ENCODE measurements around the gene ATP2B1. TPM values are rescaled to one million over a fixed set of nuclear protein-coding genes. Genes with fewer than 3 reads are reported as not detected.

ATP2B1 gene
- polyA plus RNA-seq, 3 donors from 2014 or later = 15.6 to 29.5 (median 17.8) TPM

DNA sequence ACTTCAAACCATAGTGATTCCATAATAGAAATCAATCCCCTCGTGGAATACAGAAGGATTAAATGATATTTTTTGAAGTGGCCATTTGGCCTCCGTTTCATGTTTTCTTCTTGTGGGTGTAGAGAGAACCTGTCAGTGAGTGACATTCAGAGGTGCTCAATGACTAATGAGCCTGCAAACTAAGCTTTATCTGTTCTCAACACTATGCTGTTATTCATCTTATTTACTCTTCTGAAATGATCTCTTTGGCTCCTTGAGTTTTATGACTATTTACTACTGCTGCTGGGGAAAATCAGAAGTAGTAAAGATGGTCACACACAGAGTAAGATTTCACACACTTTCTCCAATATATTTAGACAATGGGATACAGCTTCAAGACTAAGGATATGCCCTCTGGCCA, 30.4 kb downstream of the ATP2B1 start:
- H3K36me3 Mint-ChIP-seq = peaks cover 3 to 16% (median 9%) of the 10 kb centered on the region in 3 donors
- DNase-seq = no peak
- peak overlapping the region in 4 of 6 donors; percentile 0 to 33 (median 27) for H3K27ac Mint-ChIP-seq
- H3K4me1 Mint-ChIP-seq = peaks cover 67 to 87% of the 10 kb centered on the region in 2 donors
- H3K4me3 Mint-ChIP-seq = no peak overlapping the region
- peaks cover 0 to 1% (median 0%) of the 10 kb centered on the region in 3 donors for H3K27me3 Mint-ChIP-seq (ENCODE audit: low read depth in 3 of 3)
- peaks cover 0 to 16% (median 8%) of the 10 kb centered on the region in 6 donors for H3K9me3 Mint-ChIP-seq

DNA sequence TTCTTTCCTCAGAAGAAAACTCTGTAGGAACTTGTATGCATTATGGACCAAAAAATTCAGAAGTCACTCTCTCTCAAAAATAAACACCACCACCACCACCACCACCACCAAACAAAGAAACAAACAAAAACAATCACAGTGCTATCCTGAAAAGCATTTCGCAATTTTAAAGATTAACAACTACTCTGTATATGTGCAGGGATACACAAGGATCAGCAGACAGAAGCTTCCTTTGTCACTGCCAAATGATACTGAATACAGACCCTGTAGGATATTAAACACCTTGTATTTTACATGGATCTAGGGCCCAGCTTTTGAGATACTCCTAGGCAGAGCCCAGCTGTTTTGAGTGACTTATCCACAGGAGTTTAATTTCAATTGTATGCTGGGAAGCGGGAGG, 31.7 kb downstream of the ATP2B1 start:
- H3K27me3 Mint-ChIP-seq (ENCODE audit: low read depth in 3 of 3) = peaks cover 0 to 1% (median 0%) of the 10 kb centered on the region in 3 donors
- DNase-seq = no peak
- peaks cover 0 to 16% (median 6%) of the 10 kb centered on the region in 6 donors for H3K9me3 Mint-ChIP-seq
- H3K4me3 Mint-ChIP-seq = no peak overlapping the region
- peaks cover 3 to 14% (median 9%) of the 10 kb centered on the region in 3 donors for H3K36me3 Mint-ChIP-seq
- peaks cover 67 to 87% of the 10 kb centered on the region in 2 donors for H3K4me1 Mint-ChIP-seq
- no peak overlapping the region for H3K27ac Mint-ChIP-seq

DNA sequence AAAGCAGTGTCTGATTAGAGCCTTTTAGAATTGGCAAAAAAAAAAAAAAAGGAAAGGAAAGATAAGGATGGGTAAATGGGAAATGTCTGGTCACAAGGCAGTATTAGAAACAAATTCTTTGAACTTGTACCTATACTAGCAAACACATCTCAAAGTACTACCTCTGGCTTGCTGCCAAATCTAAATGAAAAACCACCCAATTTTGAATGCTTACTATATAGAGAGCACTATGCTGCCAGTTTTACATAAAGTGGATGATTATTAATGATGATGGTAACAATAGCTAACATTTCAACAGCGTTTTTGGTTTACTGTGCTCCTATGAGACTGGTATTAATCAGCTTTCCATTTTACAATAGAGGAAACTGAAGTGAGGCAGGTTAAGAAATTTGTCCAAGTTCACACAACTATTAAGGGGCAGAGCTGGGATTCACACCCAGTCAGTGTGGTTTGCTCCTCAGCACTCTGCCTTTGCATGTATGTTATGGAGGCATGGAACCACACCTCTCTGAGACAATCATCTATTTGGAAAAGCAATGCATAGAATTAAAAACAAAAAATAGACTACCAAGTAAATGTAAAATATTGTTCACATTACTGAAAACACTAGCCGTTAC, 34.2 kb downstream of the ATP2B1 start:
- peaks cover 0 to 1% (median 0%) of the 10 kb centered on the region in 3 donors for H3K27me3 Mint-ChIP-seq (ENCODE audit: low read depth in 3 of 3)
- DNase-seq = no peak
- peak overlapping the region in 2 of 6 donors; percentile 7 to 17 for H3K27ac Mint-ChIP-seq
- no peaks in the 10 kb centered on the region for H3K9me3 Mint-ChIP-seq
- H3K36me3 Mint-ChIP-seq = peaks cover 0 to under 1% (median 0%) of the 10 kb centered on the region in 3 donors
- peak overlapping the region in 4 of 5 donors; percentile 6 to 46 (median 12) for H3K4me3 Mint-ChIP-seq
- peaks cover 69 to 90% of the 10 kb centered on the region in 2 donors for H3K4me1 Mint-ChIP-seq

DNA sequence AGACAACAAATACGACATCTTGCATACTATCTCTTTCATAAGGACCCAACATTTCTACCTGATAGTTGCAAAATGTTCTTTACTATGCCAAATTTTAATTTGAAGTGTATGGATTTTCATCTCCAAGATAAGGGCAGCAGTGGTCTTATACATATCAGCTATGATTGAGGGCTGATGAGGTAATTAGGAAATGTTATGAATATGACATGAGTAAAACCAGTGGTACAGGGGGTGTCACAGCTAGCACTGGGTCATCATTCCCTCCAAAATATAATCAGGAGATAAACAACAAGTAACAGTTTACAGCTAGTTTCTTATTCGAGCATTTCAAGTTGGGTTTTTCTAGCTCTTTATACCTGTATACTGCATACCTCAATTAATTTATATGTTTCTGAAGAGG, 35.0 kb downstream of the ATP2B1 start:
- Mint-ChIP-seq H3K4me3 (peak overlapping the region in 2 of 5 donors; percentile 0 to 46), H3K4me1 (peaks cover 70 to 90% of the 10 kb centered on the region in 2 donors), H3K9me3 (no peaks in the 10 kb centered on the region), H3K27me3 (ENCODE audit: low read depth in 3 of 3) (peaks cover 0 to 1% (median 0%) of the 10 kb centered on the region in 3 donors), H3K36me3 (no peaks in the 10 kb centered on the region), H3K27ac (no peak overlapping the region)
- no peak for DNase-seq

DNA sequence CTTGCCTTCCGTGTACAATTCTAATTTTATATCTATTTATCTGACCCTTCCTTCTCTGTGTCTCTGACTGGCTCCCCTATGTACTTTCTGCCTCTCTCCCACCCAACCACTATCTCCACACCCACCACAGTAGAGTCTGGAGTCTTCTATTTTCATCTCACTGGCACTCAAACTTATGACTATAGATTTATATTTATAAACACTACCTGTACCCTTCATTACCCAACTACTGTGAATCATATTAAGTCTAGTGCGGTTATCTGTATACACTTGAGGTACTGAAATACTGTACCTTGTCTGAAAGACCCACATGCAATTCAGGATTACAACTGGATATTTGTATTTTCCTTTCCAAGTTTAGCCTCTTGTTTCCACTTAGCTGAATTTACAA, 36.1 kb downstream of the ATP2B1 start:
- Mint-ChIP-seq H3K4me1 (peaks cover 66 to 90% of the 10 kb centered on the region in 2 donors), H3K36me3 (no peaks in the 10 kb centered on the region), H3K9me3 (no peaks in the 10 kb centered on the region), H3K27ac (peak overlapping the region in 4 of 6 donors; percentile 5 to 56 (median 42)), H3K27me3 (ENCODE audit: low read depth in 3 of 3) (peaks cover 0 to 1% (median 0%) of the 10 kb centered on the region in 3 donors), H3K4me3 (peak overlapping the region in 1 of 5 donors; percentile 8)
- DNase-seq = no peak

DNA sequence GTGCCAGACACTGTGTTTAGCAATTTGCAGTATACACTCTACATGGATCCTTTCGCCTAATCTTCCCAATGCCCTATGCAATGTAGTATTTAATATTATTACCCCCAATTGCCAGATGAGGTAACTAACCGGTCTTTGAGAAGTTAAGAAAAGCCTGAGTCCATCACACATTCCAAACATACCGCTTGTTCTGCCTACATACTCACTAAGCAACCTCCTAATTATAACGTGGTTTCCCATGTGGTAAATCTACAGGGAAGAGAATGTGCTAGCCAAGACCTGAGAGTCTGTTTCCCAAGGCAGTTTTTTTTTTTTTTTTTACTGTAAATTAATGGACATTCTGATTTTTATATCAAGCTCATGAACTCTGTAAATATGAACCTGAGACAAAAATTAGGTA, 37.2 kb downstream of the ATP2B1 start:
- DNase-seq = no peak
- Mint-ChIP-seq H3K27ac (no peak overlapping the region), H3K4me3 (no peak overlapping the region), H3K36me3 (peaks cover 0 to 6% (median 3%) of the 10 kb centered on the region in 3 donors), H3K9me3 (no peaks in the 10 kb centered on the region), H3K4me1 (peaks cover 68 to 94% of the 10 kb centered on the region in 2 donors), H3K27me3 (ENCODE audit: low read depth in 3 of 3) (peaks cover 0 to 1% (median 0%) of the 10 kb centered on the region in 3 donors)

- Mint-ChIP-seq H3K4me3 (no peak overlapping the region), H3K4me1 (peaks cover 71 to 92% of the 10 kb centered on the region in 2 donors), H3K27ac (no peak overlapping the region), H3K27me3 (ENCODE audit: low read depth in 3 of 3) (no peaks in the 10 kb centered on the region), H3K36me3 (peaks cover 0 to 6% (median 3%) of the 10 kb centered on the region in 3 donors), H3K9me3 (no peaks in the 10 kb centered on the region)
- no peak for DNase-seq
These were observed 39.4 kb downstream of the ATP2B1 start for GRCh38 chr12:89669197-89669596.

- H3K9me3 Mint-ChIP-seq = no peaks in the 10 kb centered on the region
- H3K4me3 Mint-ChIP-seq = no peak overlapping the region
- peak overlapping the region in 2 of 6 donors; percentile 31 to 46 for H3K27ac Mint-ChIP-seq
- no peak for DNase-seq
- H3K4me1 Mint-ChIP-seq = peaks cover 67 to 92% of the 10 kb centered on the region in 2 donors
- peaks cover 0 to 6% (median 3%) of the 10 kb centered on the region in 3 donors for H3K36me3 Mint-ChIP-seq
- H3K27me3 Mint-ChIP-seq (ENCODE audit: low read depth in 3 of 3) = no peaks in the 10 kb centered on the region
These were observed 43.1 kb downstream of the ATP2B1 start for GRCh38 chr12:89665556-89665955.

DNA sequence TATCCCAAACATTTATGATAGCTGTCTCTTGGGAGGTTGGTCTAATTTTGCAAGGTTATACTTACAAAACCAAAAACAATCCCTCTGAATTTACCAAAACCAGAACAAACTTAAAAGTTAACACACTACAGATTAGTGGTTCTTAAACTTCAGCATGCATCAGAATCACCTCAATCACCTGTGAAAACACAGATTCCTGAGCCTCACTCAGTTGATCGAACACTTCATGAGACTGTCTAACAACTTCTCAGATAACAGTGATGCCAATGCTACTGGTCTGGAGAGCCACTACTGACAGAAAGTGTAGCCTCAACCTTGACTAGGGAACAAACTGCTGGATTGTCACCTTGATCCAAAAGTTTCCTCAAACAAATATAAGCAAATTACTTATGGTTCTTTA, 44.2 kb downstream of the ATP2B1 start:
- Mint-ChIP-seq H3K4me1 (peaks cover 68 to 84% of the 10 kb centered on the region in 2 donors), H3K36me3 (peaks cover 0 to 6% (median 3%) of the 10 kb centered on the region in 3 donors), H3K4me3 (no peak overlapping the region), H3K27ac (no peak overlapping the region), H3K9me3 (no peaks in the 10 kb centered on the region), H3K27me3 (ENCODE audit: low read depth in 3 of 3) (no peaks in the 10 kb centered on the region)
- no peak for DNase-seq

DNA sequence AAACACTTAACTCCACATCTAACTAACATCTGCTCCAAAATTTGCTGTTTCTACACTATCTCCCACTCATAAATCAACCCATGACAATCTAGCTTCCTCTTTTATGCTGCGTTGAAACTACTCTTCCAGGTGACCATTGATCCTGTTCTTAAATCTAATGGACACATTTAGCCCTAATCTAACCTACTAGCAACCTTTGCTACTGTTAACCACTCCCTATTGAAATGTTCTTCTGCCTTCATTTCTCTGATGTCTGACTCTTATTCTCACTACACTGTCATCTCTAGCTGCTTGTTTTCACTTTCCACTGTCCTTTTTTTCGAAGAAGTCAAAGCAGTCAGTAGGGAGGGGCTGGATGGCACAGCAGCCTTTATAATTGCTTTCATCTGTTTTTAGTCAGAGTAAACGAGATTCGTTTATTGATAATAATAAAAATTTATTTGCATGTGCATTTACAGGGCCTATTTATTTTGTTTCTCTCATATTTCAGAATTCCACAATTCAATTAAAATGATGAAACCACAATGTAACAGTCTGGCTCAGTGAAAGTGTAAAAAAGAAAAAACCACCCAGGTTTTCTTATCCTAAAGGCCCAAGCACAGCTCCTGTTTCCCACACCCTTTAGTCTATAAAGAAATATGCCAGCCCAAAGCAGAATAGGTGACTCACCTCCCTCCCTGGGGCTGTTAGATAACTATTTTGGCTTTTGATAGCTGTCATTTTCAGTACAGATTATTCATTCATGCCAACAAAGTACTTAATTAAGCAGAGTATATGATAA, 44.9 kb downstream of the ATP2B1 start:
- Mint-ChIP-seq H3K4me1 (peaks cover 69 to 84% of the 10 kb centered on the region in 2 donors), H3K4me3 (peak overlapping the region; percentile 7 to 38 (median 29)), H3K9me3 (no peaks in the 10 kb centered on the region), H3K27me3 (ENCODE audit: low read depth in 3 of 3) (no peaks in the 10 kb centered on the region), H3K36me3 (peaks cover 0 to 6% (median 3%) of the 10 kb centered on the region in 3 donors), H3K27ac (peak overlapping the region in 5 of 6 donors; percentile 13 to 39 (median 34))
- DNase-seq = no peak

DNA sequence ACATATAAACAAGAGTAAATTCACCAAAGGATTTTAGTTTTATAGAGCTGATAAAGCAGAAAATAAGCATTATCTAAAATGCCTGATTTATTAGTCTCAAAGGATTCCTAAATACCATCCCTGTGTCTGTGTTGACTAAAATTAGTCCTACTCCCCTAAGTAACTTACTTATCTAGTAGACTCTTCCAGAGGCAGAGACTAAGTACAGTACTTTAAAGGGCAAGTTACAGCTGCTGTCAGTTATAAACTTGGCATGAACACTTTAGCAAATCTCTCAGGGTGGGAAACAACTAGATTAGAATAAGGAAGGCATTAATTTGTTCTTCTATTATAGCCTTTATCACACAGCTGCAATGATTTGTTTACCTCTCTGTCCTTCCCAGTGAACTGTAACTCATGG, 46.0 kb downstream of the ATP2B1 start:
- Mint-ChIP-seq H3K9me3 (no peaks in the 10 kb centered on the region), H3K4me1 (peaks cover 72 to 84% of the 10 kb centered on the region in 2 donors), H3K4me3 (no peak overlapping the region), H3K36me3 (peaks cover 0 to 6% (median 3%) of the 10 kb centered on the region in 3 donors), H3K27me3 (ENCODE audit: low read depth in 3 of 3) (peaks cover 0 to 4% (median 0%) of the 10 kb centered on the region in 3 donors), H3K27ac (peak overlapping the region in 3 of 6 donors; percentile 6 to 23 (median 12))
- no peak for DNase-seq

DNA sequence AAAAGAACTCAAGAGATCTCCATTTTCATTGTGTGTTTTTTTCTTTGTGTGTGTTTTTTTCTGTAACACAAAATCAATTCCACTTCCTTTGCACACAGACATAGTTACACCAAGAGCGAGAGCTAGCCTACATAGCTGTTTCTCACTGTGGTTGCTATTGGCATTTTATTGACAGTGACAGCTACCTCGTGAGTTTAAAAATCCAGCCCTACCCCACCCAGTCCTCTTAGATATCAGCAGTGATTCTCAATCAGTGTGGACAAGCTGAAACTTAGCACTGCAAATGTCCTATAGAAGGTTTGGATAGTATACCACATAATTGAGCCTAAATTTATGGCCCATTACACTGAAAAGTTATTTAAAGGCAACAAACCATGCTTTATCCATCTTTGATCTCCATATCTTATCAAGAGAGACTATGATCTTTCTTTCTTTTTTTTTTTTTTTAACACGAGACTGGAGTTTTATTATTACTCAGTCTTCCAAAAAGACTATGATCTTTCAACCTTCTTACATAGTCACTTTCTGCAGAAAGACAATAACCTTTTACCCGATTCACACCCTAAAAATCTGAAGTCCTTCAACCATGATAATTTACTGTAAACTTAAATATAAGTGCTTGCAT, 46.8 kb downstream of the ATP2B1 start:
- Mint-ChIP-seq H3K27ac (peak overlapping the region in 5 of 6 donors; percentile 7 to 60 (median 24)), H3K27me3 (ENCODE audit: low read depth in 3 of 3) (peaks cover 0 to 4% (median 0%) of the 10 kb centered on the region in 3 donors), H3K4me1 (peaks cover 72 to 84% of the 10 kb centered on the region in 2 donors), H3K36me3 (no peaks in the 10 kb centered on the region), H3K4me3 (peak overlapping the region in 4 of 5 donors; percentile 3 to 22 (median 15)), H3K9me3 (no peaks in the 10 kb centered on the region)
- DNase-seq = peak; percentile 3 to 26 (median 13)

DNA sequence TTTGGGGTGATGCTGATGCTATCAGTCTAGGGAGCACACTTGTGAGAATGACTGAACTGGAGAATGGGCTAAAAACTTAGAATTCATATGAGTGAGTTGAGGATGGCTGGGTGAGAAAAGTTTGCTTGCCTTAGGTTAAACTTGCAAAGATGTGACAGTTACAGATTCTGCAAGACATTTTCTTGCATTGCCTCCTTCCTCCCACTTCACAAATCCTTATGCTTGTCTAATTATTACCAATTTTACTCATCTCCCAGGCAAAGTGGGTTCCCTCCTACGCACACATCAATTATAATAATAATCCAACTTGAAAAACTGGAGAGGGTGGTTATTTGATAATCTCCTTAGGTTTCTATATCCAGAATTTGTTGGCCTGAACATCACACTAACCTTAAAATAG, 50.9 kb downstream of the ATP2B1 start:
- Mint-ChIP-seq H3K27ac (peak overlapping the region in 1 of 6 donors; percentile 51), H3K9me3 (no peaks in the 10 kb centered on the region), H3K27me3 (ENCODE audit: low read depth in 3 of 3) (peaks cover 0 to 4% (median 0%) of the 10 kb centered on the region in 3 donors), H3K4me1 (peaks cover 59 to 80% of the 10 kb centered on the region in 2 donors), H3K36me3 (peaks cover 0 to 13% (median 6%) of the 10 kb centered on the region in 3 donors), H3K4me3 (no peak overlapping the region)
- no peak for DNase-seq
